K562 (cell line): ENCODE results near the gene SSH3. TPM values are rescaled to one million over a fixed set of nuclear protein-coding genes. Genes with fewer than 3 reads are reported as not detected.

Source experiments
- ATAC-seq: fragments of 200-7000 bp; cut with Tn5 transposase; 3 replicates; pipeline ENCODE4 v1.9.1; 2020; ENCODE audit warnings: moderate library complexity
- BruUV-seq: library from RNA; stranded (reverse); fragments of 400-500 nt; replicated peaks from 2 replicates; lab custom pipeline; 2021; lab: Mats Ljungman, UMichigan
- CTCF ChIA-PET: fragments of 300-600 bp; formaldehyde crosslinking; extraction: SDS; loops from one replicate; lab custom pipeline; 2021; ENCODE audit warnings: low intra/inter-chr PET ratio; lab: Yijun Ruan, JAX
- POLR2A ChIA-PET: fragments of 300-600, 350-650 bp; sonication (Branson Sonifier 250); formaldehyde crosslinking; extraction: SDS; loops from one replicate; lab custom pipeline; 2021; ENCODE audit warnings: antibody characterized with exemption, inconsistent platforms; lab: Yijun Ruan, JAX
- DNase-seq, 4 experiments: peaks; one replicate each; pipeline versions ENCODE4 v3.0.0 to v3.0.0-alpha.2; 2011 to 2018; ENCODE audit warnings: low spot score in 3 of 4, mixed read lengths in 3 of 4; ENCODE audit errors: extremely low read depth in 1 of 4
- FAIRE-seq: peaks from 2 replicates; lab custom pipeline; 2011; peaks lifted over from hg19 to GRCh38; lab: Jason Lieb, UNC
- H2AFZ ChIP-seq: 2 replicates; pipeline ENCODE4 v1.6.0; 2011; ENCODE audit warnings: low read depth, low read length, control low read depth, inconsistent platforms
- H3K27ac ChIP-seq: fragments of 200-600 bp; 3 replicates; pipeline ENCODE4 v1.8.0; 2011; ENCODE audit warnings: low read depth, mild to moderate bottlenecking, control low read depth, inconsistent platforms, low read length, moderate library complexity, mixed read lengths; ENCODE audit errors: extremely low read depth
- H3K27me3 ChIP-seq, 2 experiments: fragments of 300-600 bp in 1 of 2; 2 replicates in 1 of 2; 3 replicates in 1 of 2; pipeline versions ENCODE4 v1.6.0 to v1.8.0; 2011; ENCODE audit warnings: inconsistent platforms in 2 of 2, low read length in 2 of 2, mild to moderate bottlenecking in 1 of 2, mixed read lengths in 1 of 2, moderate library complexity in 1 of 2; ENCODE audit not compliant: control insufficient read depth in 2 of 2, insufficient read depth in 2 of 2
- H3K36me3 ChIP-seq: fragments of 300-600 bp; 3 replicates; pipeline ENCODE4 v1.8.0; 2011; ENCODE audit warnings: mild to moderate bottlenecking, low read length, inconsistent platforms; ENCODE audit not compliant: control insufficient read depth, insufficient read depth
- H3K4me1 ChIP-seq, 2 experiments: fragments of 200-600 bp in 1 of 2; replicated peaks in 1 of 2; 2 replicates in 1 of 2; 3 replicates in 1 of 2; pipeline versions ENCODE4 v1.5.1 to v1.8.0; 2011; ENCODE audit warnings: inconsistent platforms in 2 of 2, low read length in 2 of 2, mild to moderate bottlenecking in 1 of 2, mixed read lengths in 1 of 2, moderate library complexity in 1 of 2; ENCODE audit not compliant: control insufficient read depth in 2 of 2, insufficient read depth in 2 of 2
- H3K4me2 ChIP-seq: 2 replicates; pipeline ENCODE4 v1.6.1; 2011; ENCODE audit warnings: low read length, control low read depth, inconsistent platforms, mixed read lengths; ENCODE audit not compliant: insufficient read depth
- H3K4me3 ChIP-seq: fragments of 200-600 bp; sonication (generic), shearing (Covaris generic); 2 replicates; pipeline ENCODE4 v1.5.1; 2016; ENCODE audit warnings: control low read depth, inconsistent platforms
- H3K79me2 ChIP-seq: fragments of 200-600 bp; 3 replicates; pipeline ENCODE4 v1.8.0; 2011; ENCODE audit warnings: low read length, inconsistent platforms; ENCODE audit not compliant: control insufficient read depth, insufficient read depth
- H3K9ac ChIP-seq, 2 experiments: 2 replicates each; pipeline versions ENCODE4 v1.6.0 to v1.6.1; 2011; ENCODE audit warnings: low read depth in 2 of 2, low read length in 2 of 2, control low read depth in 1 of 2, inconsistent platforms in 1 of 2, mild to moderate bottlenecking in 1 of 2, mixed read lengths in 1 of 2; ENCODE audit not compliant: insufficient read depth in 1 of 2
- H3K9me1 ChIP-seq: one replicate; pipeline ENCODE4 v1.6.0; 2011; ENCODE audit warnings: inconsistent platforms, mild to moderate bottlenecking, low read length, moderate library complexity; ENCODE audit not compliant: control insufficient read depth, insufficient read depth
- H3K9me3 ChIP-seq: replicated peaks from 2 replicates; pipeline ENCODE4 v1.5.1; 2011; ENCODE audit warnings: low read depth, low read length, inconsistent platforms; ENCODE audit not compliant: control insufficient read depth, insufficient read depth
- H4K20me1 ChIP-seq: replicated peaks from 2 replicates; pipeline ENCODE4 v1.6.1; 2011; ENCODE audit warnings: low read length, inconsistent platforms, mixed read lengths; ENCODE audit not compliant: control insufficient read depth, insufficient read depth
- HBP1 ChIP-seq: fragments of 450-650 bp; formaldehyde crosslinking; IDR thresholded peaks from 2 replicates; pipeline ENCODE4 v1.4.0; 2022; ENCODE audit warnings: missing genetic modification characterization
- HMGN3 ChIP-seq: IDR thresholded peaks from 2 replicates; pipeline ENCODE4 v1.6.1; 2011; ENCODE audit warnings: borderline replicate concordance, low read depth, mild to moderate bottlenecking, mixed read lengths, low read length; ENCODE audit not compliant: insufficient read length; ENCODE audit errors: extremely low read depth
- HOMEZ ChIP-seq: fragments of 250-450 bp; sonication (Bioruptor Pico); IDR thresholded peaks from 2 replicates; pipeline ENCODE4 v1.4.0; 2020; ENCODE audit warnings: mild to moderate bottlenecking, moderate library complexity
- KDM5B ChIP-seq: fragments of 200-600 bp; sonication (generic); IDR thresholded peaks from 2 replicates; pipeline ENCODE4 v1.6.1; 2012; ENCODE audit warnings: low read depth, mild to moderate bottlenecking, moderate library complexity, low read length, control low read depth, inconsistent platforms; ENCODE audit not compliant: insufficient replicate concordance
- PCBP2 ChIP-seq: fragments of 200-400 bp; formaldehyde crosslinking; IDR thresholded peaks from 2 replicates; pipeline ENCODE4 v1.6.1; 2018; ENCODE audit warnings: low read length, low read depth, mild to moderate bottlenecking, moderate library complexity; ENCODE audit not compliant: poor library complexity, severe bottlenecking
- PHTF2 ChIP-seq: fragments of 250-450 bp; sonication (Bioruptor Pico); IDR thresholded peaks from 2 replicates; pipeline ENCODE4 v1.5.0; 2021; ENCODE audit warnings: mild to moderate bottlenecking
- RBFOX2 ChIP-seq: fragments of 200-400 bp; formaldehyde crosslinking; IDR thresholded peaks from 2 replicates; pipeline ENCODE4 v1.6.1; 2017; ENCODE audit warnings: low read depth, mild to moderate bottlenecking, low read length, moderate library complexity
- SIN3A ChIP-seq, 2 experiments: fragments of 150-350 bp in 1 of 2; IDR thresholded peaks; 2 replicates each; pipeline ENCODE4 v1.6.1; 2011 to 2016; ENCODE audit warnings: borderline replicate concordance in 2 of 2, low read depth in 2 of 2, low read length in 2 of 2, mild to moderate bottlenecking in 2 of 2, moderate library complexity in 2 of 2; ENCODE audit not compliant: control insufficient read depth in 1 of 2
- ZNF398 ChIP-seq: fragments of 250-450 bp; sonication (Bioruptor Pico); IDR thresholded peaks from 2 replicates; pipeline ENCODE4 v1.8.0; 2021; ENCODE audit warnings: moderate library complexity, mild to moderate bottlenecking, inconsistent platforms
- WGBS: fragments of 100-300 bp; shearing (Covaris generic); methylation state at CpG from one replicate; pipeline ENCODE4 v1.1.6; 2016; ENCODE audit warnings: low coverage, mixed read lengths; ENCODE audit not compliant: insufficient coverage; ENCODE audit errors: missing lambda C conversion rate; 5-methylcytosine and 5-hydroxymethylcytosine counted together
- in situ Hi-C: fragments of 300-500 bp; cut with MboI; formaldehyde crosslinking; loops from 4 replicates; pipeline ENCODE4 v1.15.0; 2018; ENCODE audit warnings: inconsistent platforms, mixed read lengths
- intact Hi-C: fragments of 100-400 bp; cut with micrococcal nuclease; formaldehyde crosslinking; loops from 2 replicates; pipeline ENCODE4 v1.14.2; 2022
- polyA plus RNA-seq, 8 experiments: library from polyadenylated mRNA; depleted of rRNA in 4 of 8; stranded (reverse) in 5 of 8; unstranded in 3 of 8; fragments of >200 nt; fragmentation: Nextera tagmentation in 2 of 8; fragmentation: Illumina TruSeq in 1 of 8; extraction: Ambion mirVana in 2 of 8; extraction: Trizol in 1 of 8; gene quantifications; 2 replicates each; pipeline versions ENCODE4 v1.2.1 to v1.2.3, GENCODE V29; 2011 to 2014; ENCODE audit warnings: inconsistent platforms in 1 of 8, missing spikeins in 1 of 8
- total RNA-seq, 7 experiments: library from RNA; depleted of rRNA in 6 of 7; stranded (reverse); fragments of >200 nt in 6 of 7; fragmentation: Illumina TruSeq in 2 of 7; extraction: Trizol in 2 of 7; gene quantifications; 2 replicates each; pipeline versions ENCODE4 v1.2.1 to v1.2.3, GENCODE V29; 2011 to 2021; ENCODE audit warnings: low replicate concordance in 1 of 7

The SSH3 gene
- total and polyA plus RNA-seq, 9 of the 15 experiments (the other 6 are each of a cell fraction or from before 2014, with no cell fraction given): 0.07 to 1.0 (median 0.24) TPM; not detected in 3

DNA sequence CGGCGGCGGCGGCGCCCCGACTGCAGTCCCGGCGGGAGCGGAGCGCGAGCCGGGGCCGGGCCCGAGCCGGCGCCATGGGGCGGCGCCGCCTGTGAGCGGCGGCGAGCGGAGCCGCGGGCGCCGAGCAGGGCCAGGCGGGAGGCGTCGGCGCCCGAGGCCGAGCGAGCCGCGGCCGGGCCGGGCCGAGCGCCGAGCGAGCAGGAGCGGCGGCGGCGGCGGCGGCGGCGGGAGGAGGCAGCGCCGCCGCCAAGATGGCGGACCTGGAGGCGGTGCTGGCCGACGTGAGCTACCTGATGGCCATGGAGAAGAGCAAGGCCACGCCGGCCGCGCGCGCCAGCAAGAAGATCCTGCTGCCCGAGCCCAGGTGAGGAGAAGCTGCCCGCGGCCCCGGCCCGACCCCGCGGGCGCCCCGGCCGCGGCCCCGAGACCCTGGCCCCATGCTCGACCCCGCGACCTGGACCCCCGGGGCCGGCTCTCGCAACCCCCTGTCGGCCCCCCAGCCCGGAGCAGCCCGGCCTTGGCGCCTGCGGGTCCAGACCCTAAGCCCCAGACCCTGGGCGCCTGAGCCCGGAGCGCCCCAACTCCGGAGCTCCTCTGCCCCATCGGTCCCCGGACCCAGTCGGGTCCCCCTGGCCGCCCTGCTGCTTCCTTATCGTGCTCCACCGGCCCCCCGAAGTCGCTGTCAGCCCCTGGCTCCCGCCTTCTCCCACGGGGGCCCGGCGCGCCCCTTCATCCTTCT lies 36.7 kb upstream of the SSH3 start, which contains the start of gene GRK2:
GRK2 (plus strand) TSS at position 25 of the 739 bp plus-strand sequence; CDS start at position 252, 227 bp downstream.
- WGBS: 1% methylated on average over 50 of the region's 103 CpGs
- in situ Hi-C loops (no loop called here), intact Hi-C loops (loop anchor here (1.0 kb wide), 1 partner anchor 22 kb away; no protein-coding TSS in a partner anchor)
- Histone ChIP-seq H3K27me3 (no peaks in the 10 kb centered on the region), H3K79me2 (peaks cover 54% of the 10 kb centered on the region), H3K36me3 (peaks cover 44% of the 10 kb centered on the region; the same call in 2 of the 3 replicates), H3K4me3 (peak within 1 kb of the TSS; percentile 96), H2AFZ (peak within 1 kb of the TSS; percentile 99), H4K20me1 (peaks cover 20% of the 10 kb centered on the region; the same call in 1 of the 2 replicates), H3K9me1 (peaks cover 7% of the 10 kb centered on the region), H3K9ac (peak within 1 kb of the TSS; percentile 81 to 96), H3K4me2 (peak within 1 kb of the TSS; percentile 93), H3K27ac (peak within 1 kb of the TSS; percentile 79), H3K4me1 (peaks cover 49 to 69% of the 10 kb centered on the region in 2 experiments), H3K9me3 (no peaks in the 10 kb centered on the region)
- BruUV-seq: no TSS peak
- ChIA-PET CTCF (interaction anchor here (0.7 to 3.5 kb wide), 2 partner anchors 22 to 51 kb away, joined by 5 to 35 read pairs; no protein-coding TSS in a partner anchor), POLR2A (interaction anchor here (0.8 to 2.4 kb wide), 5 partner anchors 9 to 51 kb away, joined by 4 to 12 read pairs (median 5); no protein-coding TSS in a partner anchor)
- FAIRE-seq (no peak), ATAC-seq (peak; percentile 58), DNase-seq (peak in 2 of 4 experiments; percentile 61 to 64)
- TF ChIP-seq PCBP2 (no peak), HBP1 (CRISPR knock-in tag) (no peak), SIN3A (IDR thresholded peaks at IDR 0.05; ENCODE audit: borderline replicate concordance in 2 of 2, control insufficient read depth in 1 of 2, low read depth in 2 of 2, low read length in 2 of 2) (peak in 1 of 2 experiments; percentile 50; a peak in 1 of 4 replicates), ZNF398 (CRISPR knock-in tag) (no peak), RBFOX2 (no peak), HMGN3 (peak; percentile 61), PHTF2 (no peak), KDM5B (peak; percentile 54), HOMEZ (no peak)
